CD4-positive, alpha-beta T cell treated with Interleukin-17A for 1 hour (primary cell): Measurements from ENCODE around the gene OR2K2.
"Not testable (repeated sequence)": the region's sequence is repeated elsewhere in the genome, so short reads cannot be mapped to it uniquely, and the experiment has no call there.

Experiments
- DNase-seq: peaks from one replicate; pipeline ENCODE4 v3.0.0-alpha.2; 2020

The OR2K2 gene

GRCh38 chr9:111297066-111297824 is 32.8 kb downstream of the OR2K2 start:
- DNase-seq = no peak

DNA sequence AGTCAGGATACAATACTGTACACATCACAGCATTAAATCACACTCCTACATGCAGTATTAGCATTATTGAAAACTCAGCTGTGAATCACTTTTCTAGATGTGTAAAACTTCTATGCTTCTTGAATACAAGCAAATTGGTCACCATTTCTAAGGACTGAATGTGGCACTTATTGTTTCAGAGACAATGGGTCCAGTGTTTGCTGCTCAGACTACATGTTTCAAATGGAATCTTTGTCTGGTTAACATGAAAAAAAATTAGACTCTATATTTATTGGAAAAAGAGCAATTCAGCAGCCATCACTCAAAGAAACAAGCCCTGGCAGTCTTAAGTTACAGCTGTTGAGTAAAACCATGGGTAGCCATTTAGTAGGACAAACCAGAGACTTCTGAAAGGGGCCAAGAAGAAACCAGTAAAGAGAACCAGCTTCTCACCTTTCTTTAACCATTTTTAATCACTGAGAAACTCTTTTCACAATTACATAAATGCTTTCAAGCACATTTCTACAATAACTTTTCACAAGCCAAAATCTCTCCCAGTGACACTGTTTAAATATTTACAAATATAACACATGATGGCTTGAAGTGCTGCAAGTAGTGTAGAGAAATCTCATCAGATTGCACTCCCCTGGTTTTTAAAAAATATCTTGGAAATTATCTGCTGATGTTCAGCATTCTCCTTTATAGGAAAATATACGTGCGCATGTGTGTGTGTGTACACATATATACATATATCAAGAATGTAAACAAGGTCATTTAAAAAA is 35.2 kb downstream of the OR2K2 start:
- no peak for DNase-seq

DNA sequence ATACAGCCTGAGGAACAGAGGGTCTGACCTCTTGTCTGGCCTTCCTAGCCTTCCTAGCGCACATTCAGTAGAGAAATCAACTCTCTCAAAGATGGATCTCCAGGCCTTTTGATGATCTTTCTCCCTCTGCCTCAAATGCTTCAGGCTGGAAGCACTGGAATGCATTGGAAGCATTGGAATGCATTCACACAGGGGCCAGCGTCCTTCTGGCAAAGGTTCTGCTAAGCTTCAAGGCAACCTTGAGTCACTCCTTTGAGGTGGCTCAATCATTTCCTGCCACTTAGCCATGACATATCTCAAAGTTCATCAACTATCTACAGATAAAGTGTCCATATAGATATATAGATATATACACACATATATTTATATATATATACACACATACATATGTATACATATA is 42.9 kb downstream of the OR2K2 start:
- DNase-seq = no peak

- no peak for DNase-seq
Measured at GRCh38 chr9:111284703-111285102, 45.3 kb downstream of the OR2K2 start.

GRCh38 chr9:111282845-111283244 is 47.2 kb downstream of the OR2K2 start:
- no peak for DNase-seq

GRCh38 chr9:111280795-111281194 is 49.2 kb downstream of the OR2K2 start:
- DNase-seq = not testable (repeated sequence)
